HG02623 (cell line): ENCODE data around the gene TMEM39A.

Source experiments
- ATAC-seq: cut with Tn5 transposase; IDR thresholded peaks from one replicate; pipeline ENCODE4 v1.9.1; 2021; ENCODE audit warnings: moderate library complexity; ENCODE audit not compliant: unreplicated experiment

TMEM39A gene

GRCh38 chr3:119401503-119402440, 61.6 kb downstream of the TMEM39A start:
- ATAC-seq: peak; percentile 44

- ATAC-seq: peak; percentile 44
These were observed 62.3 kb downstream of the TMEM39A start for GRCh38 chr3:119401069-119401468.

GRCh38 chr3:119400466-119400865, 62.9 kb downstream of the TMEM39A start:
- no peak for ATAC-seq

- no peak for ATAC-seq
These were observed 66.5 kb downstream of the TMEM39A start for GRCh38 chr3:119396870-119397269.

- peak; percentile 75 for ATAC-seq
These were observed 67.5 kb downstream of the TMEM39A start for GRCh38 chr3:119395923-119396358.

- no peak for ATAC-seq
These were observed 74.8 kb downstream of the TMEM39A start for GRCh38 chr3:119388577-119388976.

- no peak for ATAC-seq
These were observed 81.3 kb downstream of the TMEM39A start for GRCh38 chr3:119382134-119382533.

GRCh38 chr3:119380697-119381096, 82.7 kb downstream of the TMEM39A start:
- no peak for ATAC-seq
